Peyer's patch (tissue), 4 donors: ENCODE results near the gene SOBP. TPM values are rescaled to one million over a fixed set of nuclear protein-coding genes. Genes with fewer than 3 reads are reported as not detected.

Experiments used
- DNase-seq, 3 donors: peaks; one replicate each; pipeline ENCODE4 v3.0.0-alpha.2; 2017 to 2019
- H3K27ac ChIP-seq, 4 donors: fragments of 200-600 bp; sonication (generic); one replicate each; pipeline ENCODE4 v1.5.1; 2016 to 2019
- H3K27me3 ChIP-seq, 2 donors: fragments of 200-600 bp; sonication (generic); one replicate each; pipeline ENCODE4 v1.5.1; 2019
- H3K36me3 ChIP-seq, 3 donors: fragments of 200-600 bp; sonication (generic); one replicate each; pipeline ENCODE4 v1.5.1; 2016 to 2019
- H3K4me1 ChIP-seq, 4 donors: fragments of 200-600 bp; sonication (generic); one replicate each; pipeline ENCODE4 v1.5.1; 2016 to 2019
- H3K4me3 ChIP-seq, 4 donors: fragments of 200-600 bp; sonication (generic); 1 replicate in 3 of 4; 2 replicates in 1 of 4; pipeline ENCODE4 v1.5.1; 2016 to 2019; ENCODE audit warnings: mild to moderate bottlenecking in 1 of 4
- H3K9me3 ChIP-seq, 4 donors: fragments of 200-600 bp; sonication (generic); one replicate each; pipeline ENCODE4 v1.5.1; 2016 to 2019; ENCODE audit warnings: mild to moderate bottlenecking in 1 of 4
- POLR2A ChIP-seq, 2 donors: fragments of 450-650 bp; IDR thresholded peaks; one replicate each; pipeline ENCODE4 v1.5.1; 2017; ENCODE audit warnings: antibody characterized with exemption in 2 of 2, mild to moderate bottlenecking in 2 of 2, moderate library complexity in 2 of 2
- total RNA-seq, 4 donors: library from RNA; depleted of rRNA; stranded (reverse); fragments of >200 nt; gene quantifications; one replicate each; pipeline ENCODE4 v1.1.0, GENCODE V29; 2016
- TF ChIP-seq, protein P1 (sequence below), 6 experiments: fragments of 450-650 bp in 4 of 6; fragments of 200-600 bp in 2 of 6; sonication (generic) in 1 of 6; IDR thresholded peaks; one replicate each; pipeline ENCODE4 v1.5.1; 2017 to 2019; ENCODE audit warnings: antibody characterized with exemption in 6 of 6, mild to moderate bottlenecking in 3 of 6, moderate library complexity in 1 of 6

SOBP gene
- total RNA-seq, 4 donors from 2014 or later = 0.35 to 13.2 (median 1.8) TPM

DNA sequence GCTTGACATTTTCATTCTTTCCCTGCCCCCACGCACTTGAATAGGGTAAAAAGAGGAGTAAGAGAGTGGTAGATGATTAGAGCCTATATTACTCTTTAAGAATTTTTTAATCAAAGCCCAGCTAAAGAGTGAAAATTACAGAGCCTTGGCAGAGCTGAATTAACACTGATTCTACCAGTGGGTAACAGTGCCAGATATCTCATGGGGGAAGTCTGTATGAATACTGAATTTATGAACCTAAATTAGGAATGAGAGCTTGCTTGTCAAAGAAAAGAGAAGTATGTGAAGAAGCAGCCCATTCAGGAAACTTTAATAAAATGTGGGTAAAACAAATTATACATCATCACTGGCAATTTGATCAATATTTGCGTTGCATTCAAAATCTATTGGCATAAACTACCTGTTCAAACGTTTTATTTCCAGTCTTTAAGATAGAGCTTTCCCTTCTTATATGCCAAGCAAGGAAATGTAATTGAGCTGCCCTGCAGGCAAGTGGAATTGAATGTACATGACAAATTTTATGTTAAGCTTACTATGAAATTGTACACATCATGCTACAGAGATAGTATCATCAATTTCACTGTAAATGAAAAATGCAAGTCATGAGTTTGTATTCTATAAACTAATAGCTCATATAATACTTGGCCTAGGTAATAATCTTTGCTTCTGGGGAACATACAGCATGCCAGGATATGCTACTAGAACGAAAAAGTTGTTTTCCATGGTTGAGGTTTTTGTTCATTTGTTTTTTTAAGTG lies 14.5 kb downstream of the SOBP start:
- TF ChIP-seq, protein P1, sequence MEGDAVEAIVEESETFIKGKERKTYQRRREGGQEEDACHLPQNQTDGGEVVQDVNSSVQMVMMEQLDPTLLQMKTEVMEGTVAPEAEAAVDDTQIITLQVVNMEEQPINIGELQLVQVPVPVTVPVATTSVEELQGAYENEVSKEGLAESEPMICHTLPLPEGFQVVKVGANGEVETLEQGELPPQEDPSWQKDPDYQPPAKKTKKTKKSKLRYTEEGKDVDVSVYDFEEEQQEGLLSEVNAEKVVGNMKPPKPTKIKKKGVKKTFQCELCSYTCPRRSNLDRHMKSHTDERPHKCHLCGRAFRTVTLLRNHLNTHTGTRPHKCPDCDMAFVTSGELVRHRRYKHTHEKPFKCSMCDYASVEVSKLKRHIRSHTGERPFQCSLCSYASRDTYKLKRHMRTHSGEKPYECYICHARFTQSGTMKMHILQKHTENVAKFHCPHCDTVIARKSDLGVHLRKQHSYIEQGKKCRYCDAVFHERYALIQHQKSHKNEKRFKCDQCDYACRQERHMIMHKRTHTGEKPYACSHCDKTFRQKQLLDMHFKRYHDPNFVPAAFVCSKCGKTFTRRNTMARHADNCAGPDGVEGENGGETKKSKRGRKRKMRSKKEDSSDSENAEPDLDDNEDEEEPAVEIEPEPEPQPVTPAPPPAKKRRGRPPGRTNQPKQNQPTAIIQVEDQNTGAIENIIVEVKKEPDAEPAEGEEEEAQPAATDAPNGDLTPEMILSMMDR (IDR thresholded peaks at IDR 0.05) = no peak
- no peak for TF ChIP-seq POLR2A (IDR thresholded peaks at IDR 0.05)
- Histone ChIP-seq H3K4me1 (no peaks in the 10 kb centered on the region), H3K4me3 (no peak overlapping the region), H3K36me3 (no peaks in the 10 kb centered on the region), H3K9me3 (no peaks in the 10 kb centered on the region), H3K27ac (no peak overlapping the region), H3K27me3 (no peaks in the 10 kb centered on the region)
- no peak for DNase-seq

DNA sequence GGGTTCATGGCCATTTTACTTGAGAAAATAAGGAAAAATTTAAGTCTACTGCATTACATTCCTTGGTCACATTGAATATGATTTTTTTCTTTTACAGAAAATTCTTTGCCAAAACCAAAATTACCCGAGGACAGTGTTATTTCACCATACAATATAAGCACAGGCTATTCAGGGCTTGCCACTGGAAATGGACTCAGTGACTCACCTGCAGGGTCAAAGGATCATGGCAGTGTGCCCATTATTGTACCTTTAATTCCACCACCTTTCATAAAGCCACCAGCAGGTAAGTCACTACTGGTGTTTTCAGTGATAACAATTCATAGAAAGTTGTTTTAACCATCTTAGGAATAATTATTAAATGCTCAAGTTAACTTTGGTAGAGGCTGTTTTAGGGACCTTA lies 16.2 kb downstream of the SOBP start:
- DNase-seq = peak in 1 of 3 donors; percentile 85
- H3K4me3 ChIP-seq = no peak overlapping the region
- no peak for TF ChIP-seq POLR2A (IDR thresholded peaks at IDR 0.05)
- TF ChIP-seq, protein P1 (IDR thresholded peaks at IDR 0.05) = peak in 2 of 6 experiments; percentile 15 to 22
- no peak overlapping the region for H3K27ac ChIP-seq
- no peaks in the 10 kb centered on the region for H3K27me3 ChIP-seq
- no peaks in the 10 kb centered on the region for H3K9me3 ChIP-seq
- no peaks in the 10 kb centered on the region for H3K36me3 ChIP-seq
- H3K4me1 ChIP-seq = no peaks in the 10 kb centered on the region

DNA sequence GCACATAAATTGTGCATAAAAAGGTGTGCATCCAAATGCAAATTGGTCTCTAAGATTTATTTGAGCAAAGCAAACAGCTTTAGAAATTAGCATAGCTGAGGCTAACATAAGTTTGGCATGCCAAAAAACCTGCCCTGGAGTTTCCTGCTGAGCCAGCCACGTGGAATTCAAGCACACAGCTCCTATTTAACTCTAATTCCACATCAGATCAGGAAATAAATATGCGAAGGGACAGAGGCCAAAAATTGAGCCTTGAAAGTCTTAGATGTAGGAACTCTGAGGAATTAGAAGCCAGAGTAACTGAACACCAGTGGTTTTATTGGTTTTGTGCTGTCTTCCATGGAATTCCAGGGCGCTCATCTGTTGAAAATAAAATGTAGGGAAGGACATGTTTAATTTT lies 19.6 kb downstream of the SOBP start:
- H3K27me3 ChIP-seq = no peaks in the 10 kb centered on the region
- no peak overlapping the region for H3K27ac ChIP-seq
- DNase-seq = no peak
- no peaks in the 10 kb centered on the region for H3K9me3 ChIP-seq
- TF ChIP-seq, protein P1 (IDR thresholded peaks at IDR 0.05) = no peak
- no peak for TF ChIP-seq POLR2A (IDR thresholded peaks at IDR 0.05)
- H3K4me3 ChIP-seq = no peak overlapping the region
- no peaks in the 10 kb centered on the region for H3K36me3 ChIP-seq
- no peaks in the 10 kb centered on the region for H3K4me1 ChIP-seq

DNA sequence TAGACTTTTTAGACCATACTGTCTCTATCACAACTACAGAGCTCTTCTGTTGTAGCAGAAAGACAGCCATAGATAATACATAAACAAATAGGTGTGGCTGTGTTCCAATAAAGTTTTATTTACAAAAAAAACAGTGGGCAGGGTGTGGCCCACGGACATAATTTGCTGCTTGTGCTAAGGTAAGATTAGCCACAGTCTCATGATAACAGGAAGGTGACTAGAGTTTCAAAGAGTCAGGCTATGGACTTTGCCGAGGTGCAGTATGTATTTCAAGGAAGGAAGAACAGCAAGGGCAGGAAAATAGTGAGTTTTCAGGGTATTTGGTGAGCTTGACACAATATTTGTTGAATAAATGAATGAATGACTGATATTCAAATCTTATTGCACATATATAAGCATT lies 20.2 kb downstream of the SOBP start:
- Histone ChIP-seq H3K4me1 (no peaks in the 10 kb centered on the region), H3K36me3 (no peaks in the 10 kb centered on the region), H3K27me3 (no peaks in the 10 kb centered on the region), H3K9me3 (no peaks in the 10 kb centered on the region), H3K4me3 (no peak overlapping the region), H3K27ac (no peak overlapping the region)
- DNase-seq = no peak
- TF ChIP-seq, protein P1 (IDR thresholded peaks at IDR 0.05) = no peak
- no peak for TF ChIP-seq POLR2A (IDR thresholded peaks at IDR 0.05)

DNA sequence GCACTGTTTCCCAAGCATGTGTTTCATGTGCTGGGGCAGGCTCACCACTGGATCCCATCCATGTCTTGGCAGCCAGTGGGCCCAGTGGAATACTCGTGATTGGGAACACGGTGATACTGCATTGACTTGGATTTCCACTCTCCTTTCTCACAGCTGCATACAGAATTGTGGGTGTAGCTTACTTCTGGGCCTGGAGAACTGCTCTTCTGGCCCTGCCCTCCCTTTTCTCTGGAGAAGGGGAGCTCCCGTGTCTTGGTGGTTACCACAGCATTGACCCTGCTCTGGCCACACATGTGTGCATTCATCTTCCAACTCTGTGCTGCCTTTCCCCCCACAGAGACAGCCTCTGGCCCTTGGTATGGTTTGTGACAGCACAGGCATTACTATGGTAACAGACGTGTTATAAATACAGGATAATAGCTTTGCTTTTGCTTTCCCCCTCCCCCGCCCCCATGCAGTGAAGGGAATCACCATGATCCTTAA lies 21.6 kb downstream of the SOBP start:
- H3K4me1 ChIP-seq = no peaks in the 10 kb centered on the region
- H3K4me3 ChIP-seq = no peak overlapping the region
- H3K9me3 ChIP-seq = peaks cover 0 to 2% (median 0%) of the 10 kb centered on the region in 4 donors
- TF ChIP-seq, protein P1 (IDR thresholded peaks at IDR 0.05) = no peak
- TF ChIP-seq POLR2A (IDR thresholded peaks at IDR 0.05) = no peak
- H3K27ac ChIP-seq = no peak overlapping the region
- DNase-seq = no peak
- no peaks in the 10 kb centered on the region for H3K36me3 ChIP-seq
- H3K27me3 ChIP-seq = no peaks in the 10 kb centered on the region
